Cortex of kidney (tissue), 1 donor: ENCODE results near the gene PRKAG2.

ENCODE experiments used
- DNase-seq: peaks from one replicate; lab custom pipeline; 2025; lab: John Stamatoyannopoulos, UW

The PRKAG2 gene

GRCh38 chr7:151726652-151727578 lies 150.0 kb downstream of the PRKAG2 start:
- no peak for DNase-seq

- DNase-seq: no peak
Measured at GRCh38 chr7:151725844-151726651, 150.9 kb downstream of the PRKAG2 start.

- DNase-seq: no peak
Measured at GRCh38 chr7:151724920-151725584, 151.9 kb downstream of the PRKAG2 start.

DNA sequence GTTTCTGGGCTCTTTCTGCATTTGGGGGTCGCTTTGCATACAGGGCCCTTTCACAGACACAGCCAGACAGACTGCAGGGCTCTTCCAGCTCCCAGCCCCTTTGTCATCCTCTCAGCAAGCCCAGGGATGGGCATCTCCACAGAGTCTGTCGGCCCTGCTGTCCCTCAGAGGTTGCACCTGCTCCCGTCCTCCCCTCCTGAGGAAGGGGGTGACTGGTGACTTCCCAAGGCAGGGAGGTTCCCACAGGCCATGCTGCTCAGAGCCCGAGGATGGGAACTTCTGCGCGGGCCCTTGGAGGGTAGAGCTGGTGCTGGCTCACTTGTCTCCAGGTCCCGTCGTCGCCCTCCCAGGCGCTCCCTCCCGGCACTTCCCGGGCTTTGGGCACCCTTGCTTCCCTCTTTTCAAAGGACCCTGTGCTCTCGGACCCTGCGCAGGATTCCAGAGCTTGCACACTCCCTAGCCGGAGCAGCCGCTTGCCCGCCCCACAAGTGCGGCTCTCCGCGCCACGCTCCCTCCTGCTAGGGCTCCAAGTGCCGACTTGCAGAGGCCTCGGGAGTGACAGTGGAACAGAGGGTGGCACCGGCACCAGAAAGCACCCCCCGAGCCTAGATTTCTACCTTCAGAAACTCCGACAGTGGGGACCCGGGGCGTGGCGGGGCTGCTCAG lies 152.5 kb downstream of the PRKAG2 start:
- DNase-seq: no peak

DNA sequence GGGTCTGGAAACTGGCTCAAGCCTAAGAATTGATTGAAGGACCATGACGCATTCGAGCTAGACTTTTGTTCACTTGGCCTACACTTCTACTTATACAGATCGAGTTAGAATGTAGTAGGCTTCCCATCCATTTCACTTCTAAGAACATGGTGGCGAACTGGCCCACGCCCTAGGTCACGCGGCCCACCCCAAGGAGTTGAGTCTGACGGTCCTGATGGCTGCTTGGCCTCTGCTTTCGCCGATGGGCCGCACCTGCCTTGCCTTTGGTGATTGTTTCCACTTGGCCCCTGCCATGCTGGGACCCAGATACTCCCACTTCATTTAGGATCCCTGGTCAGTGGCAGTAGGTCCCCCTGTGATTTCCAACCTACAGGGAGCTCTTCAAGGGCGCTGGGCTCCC lies 153.6 kb downstream of the PRKAG2 start:
- DNase-seq: no peak

- DNase-seq: no peak
Measured at GRCh38 chr7:151722533-151722932, 154.4 kb downstream of the PRKAG2 start.

- no peak for DNase-seq
Measured at GRCh38 chr7:151721694-151722093, 155.2 kb downstream of the PRKAG2 start.

GRCh38 chr7:151721236-151721635 lies 155.7 kb downstream of the PRKAG2 start:
- no peak for DNase-seq

- DNase-seq: no peak
Measured at GRCh38 chr7:151720280-151720679, 156.6 kb downstream of the PRKAG2 start.

DNA sequence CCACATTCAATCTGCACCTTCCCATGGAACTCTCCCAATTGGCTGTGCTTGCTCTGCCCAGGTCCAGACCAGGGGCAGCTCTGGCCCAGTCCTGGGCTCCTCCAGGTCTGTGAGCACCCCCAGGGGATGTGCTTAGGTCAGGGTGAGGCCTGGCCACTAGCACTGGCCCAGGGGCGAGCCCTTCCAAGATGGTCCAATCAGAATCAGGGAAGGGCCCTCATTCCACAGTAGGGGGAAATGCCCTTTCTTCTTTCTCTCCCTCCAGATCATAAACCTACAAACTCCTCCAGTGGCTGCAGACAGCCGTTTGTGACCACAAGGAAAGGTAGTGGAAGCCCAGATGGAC lies 157.0 kb downstream of the PRKAG2 start:
- no peak for DNase-seq

DNA sequence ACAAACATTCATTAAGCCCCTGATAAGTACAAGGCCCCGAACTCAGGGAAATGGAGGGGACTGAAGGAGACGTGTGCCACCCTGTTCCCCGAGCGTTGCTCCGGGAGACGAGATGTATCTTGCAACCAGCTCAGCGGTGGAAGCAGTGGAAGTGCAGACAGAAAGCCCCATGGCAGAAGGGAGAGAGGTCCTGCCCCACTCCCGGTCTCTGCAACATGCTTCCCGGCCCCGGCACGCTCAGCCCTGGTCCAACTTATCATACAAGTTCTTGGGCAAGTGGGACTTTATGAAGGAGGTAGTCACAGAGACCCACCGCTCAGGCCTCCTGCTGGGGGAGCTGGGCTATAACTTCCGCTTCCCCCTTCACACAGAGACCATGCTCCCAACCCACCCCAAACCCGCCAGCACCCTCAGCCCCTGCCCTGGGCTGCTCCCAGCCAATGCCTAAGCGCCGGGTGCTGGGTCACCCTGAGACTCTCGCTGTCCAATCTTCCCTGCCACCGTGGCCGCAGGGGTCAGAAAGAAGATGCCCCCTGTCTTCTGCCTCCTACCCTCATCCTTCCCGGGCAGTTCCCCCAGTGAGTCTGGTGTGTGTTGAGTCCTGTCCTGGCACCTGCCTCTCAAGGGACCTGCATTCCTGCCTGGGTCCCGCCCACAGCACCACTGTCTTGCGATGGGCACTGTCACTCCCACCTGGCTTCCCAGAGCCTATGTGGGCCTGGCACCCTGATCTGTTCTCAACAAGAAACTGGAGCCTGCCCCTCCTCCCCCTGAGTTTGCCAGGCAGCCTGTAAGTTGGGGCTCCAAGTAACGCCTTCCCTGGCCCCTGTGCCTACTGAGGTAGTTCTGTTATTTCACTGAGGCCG lies 157.7 kb downstream of the PRKAG2 start:
- DNase-seq: no peak

- DNase-seq: no peak
Measured at GRCh38 chr7:151717918-151718317, 159.0 kb downstream of the PRKAG2 start.

DNA sequence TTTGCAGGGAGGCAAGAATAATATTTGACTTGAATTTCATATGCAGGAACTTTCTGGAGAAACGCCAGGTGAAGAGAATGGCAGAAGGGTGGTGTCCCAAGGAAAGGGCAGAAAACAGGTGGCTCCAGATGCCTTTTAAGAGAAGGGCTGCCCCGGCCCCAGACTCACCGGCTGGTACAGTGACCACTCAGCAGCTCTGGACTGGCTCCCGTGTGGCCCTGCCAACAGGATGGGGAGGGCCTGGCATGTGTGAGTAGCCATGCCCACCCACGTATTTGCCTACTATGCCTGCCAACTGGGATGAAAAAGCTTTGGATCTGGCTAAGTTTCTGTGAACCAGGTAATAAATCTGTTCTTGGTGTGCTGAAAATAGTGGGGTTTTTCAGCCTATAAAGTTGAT lies 159.5 kb downstream of the PRKAG2 start:
- DNase-seq: no peak

DNA sequence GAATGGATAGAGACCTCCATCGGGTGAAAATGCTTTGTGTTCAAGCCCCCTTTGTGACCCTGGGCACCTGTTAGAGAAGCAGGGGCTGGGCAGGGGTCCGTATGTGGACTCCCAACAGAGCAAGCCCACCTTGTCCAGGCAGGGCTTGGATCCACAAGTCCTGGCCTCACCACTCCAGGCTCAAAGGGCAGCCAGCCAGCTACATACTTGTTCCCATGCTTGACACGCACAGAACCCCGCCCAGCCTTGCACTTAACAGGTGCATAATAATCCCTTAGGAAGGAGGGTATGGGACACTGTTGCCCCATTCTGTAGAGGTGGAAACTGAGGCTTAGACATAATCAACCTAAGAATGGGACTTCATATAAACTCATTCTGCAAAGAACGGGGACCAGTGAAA lies 160.6 kb downstream of the PRKAG2 start:
- no peak for DNase-seq

GRCh38 chr7:151715666-151716315 lies 161.1 kb downstream of the PRKAG2 start:
- no peak for DNase-seq

DNA sequence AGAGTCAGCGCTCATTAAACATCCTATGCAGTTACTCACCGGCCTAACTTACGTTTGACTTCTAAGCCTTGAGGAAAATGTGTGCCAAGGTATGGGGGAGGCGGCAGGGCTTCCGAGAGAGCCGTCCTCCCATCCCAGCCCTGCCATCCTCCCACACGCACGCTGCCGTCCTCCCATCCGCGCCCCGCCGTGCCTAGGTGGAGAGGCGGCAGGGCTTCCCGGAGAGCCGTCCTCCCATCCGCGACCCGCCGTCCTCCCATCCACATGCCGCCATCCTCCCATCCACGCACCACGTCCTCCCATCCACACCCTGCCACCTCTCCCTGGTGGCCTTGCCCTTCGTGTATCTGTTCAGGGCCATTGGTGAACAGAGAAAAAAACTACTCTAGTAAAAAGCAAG lies 162.7 kb downstream of the PRKAG2 start:
- no peak for DNase-seq

DNA sequence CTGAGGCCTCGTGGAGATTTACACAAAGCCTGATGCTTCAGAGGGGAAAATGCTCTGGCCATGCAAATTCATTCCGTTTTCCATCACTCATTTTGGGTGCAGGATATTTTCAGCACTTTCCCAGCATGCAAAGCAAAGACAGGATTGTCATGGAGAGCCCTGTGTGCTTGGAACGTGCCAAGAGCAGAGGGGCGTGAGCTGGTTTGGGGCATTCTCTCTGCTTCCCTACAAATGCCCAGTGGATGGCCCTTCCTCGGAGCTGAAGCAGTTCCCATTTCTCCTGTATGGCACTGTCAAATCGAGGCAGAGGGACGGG lies 164.1 kb downstream of the PRKAG2 start:
- no peak for DNase-seq

DNA sequence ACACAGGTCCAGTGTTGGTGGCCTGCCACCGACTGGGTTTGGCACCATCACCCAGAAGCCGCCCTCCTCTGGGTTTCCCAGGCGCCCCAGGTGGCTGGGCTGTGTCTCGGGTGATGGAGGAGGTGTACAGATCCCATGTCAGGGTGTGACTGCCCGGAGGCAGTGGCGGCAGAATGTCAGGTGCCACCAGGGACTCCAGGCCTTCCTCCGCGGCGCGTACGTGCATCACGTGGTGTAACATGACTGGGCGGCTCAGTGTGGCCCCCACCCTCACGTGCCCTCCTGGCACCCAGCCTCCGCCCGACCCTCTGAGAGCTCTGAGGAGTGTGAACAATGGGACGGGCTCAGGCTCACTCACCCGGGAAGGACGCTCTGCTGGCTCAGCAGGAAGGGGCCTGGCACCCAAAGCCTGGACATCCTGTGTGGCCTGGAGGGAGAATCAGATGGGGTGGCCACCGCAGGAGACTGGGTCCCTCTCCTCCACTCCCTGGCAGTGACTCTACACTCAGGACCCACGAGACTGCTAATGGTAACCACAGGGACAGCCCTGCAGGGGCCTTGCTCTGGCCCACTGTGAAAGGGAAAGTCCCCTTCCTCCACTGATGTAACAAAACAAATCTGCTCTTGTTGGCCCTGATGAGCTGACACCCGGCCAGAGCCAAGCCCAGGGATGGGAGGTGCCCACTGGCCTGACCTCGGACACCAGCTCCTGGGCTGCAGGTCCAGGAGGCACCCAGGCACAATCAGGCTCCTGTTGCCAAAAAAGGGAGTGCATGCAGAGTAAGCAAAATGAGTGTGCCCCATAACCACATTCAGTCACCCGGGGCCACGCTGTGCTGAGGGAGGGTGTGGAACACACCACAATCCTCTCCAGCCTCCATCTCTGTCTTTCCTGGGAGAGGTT lies 164.8 kb downstream of the PRKAG2 start:
- DNase-seq: no peak

GRCh38 chr7:151711435-151711872 lies 165.5 kb downstream of the PRKAG2 start:
- no peak for DNase-seq
